GM18870 (cell line): ENCODE measurements around the gene SLC4A2.

ENCODE experiments used
- ATAC-seq: cut with Tn5 transposase; IDR thresholded peaks from one replicate; pipeline ENCODE4 v1.9.1; 2021; ENCODE audit warnings: moderate library complexity; ENCODE audit not compliant: unreplicated experiment

The SLC4A2 gene

DNA sequence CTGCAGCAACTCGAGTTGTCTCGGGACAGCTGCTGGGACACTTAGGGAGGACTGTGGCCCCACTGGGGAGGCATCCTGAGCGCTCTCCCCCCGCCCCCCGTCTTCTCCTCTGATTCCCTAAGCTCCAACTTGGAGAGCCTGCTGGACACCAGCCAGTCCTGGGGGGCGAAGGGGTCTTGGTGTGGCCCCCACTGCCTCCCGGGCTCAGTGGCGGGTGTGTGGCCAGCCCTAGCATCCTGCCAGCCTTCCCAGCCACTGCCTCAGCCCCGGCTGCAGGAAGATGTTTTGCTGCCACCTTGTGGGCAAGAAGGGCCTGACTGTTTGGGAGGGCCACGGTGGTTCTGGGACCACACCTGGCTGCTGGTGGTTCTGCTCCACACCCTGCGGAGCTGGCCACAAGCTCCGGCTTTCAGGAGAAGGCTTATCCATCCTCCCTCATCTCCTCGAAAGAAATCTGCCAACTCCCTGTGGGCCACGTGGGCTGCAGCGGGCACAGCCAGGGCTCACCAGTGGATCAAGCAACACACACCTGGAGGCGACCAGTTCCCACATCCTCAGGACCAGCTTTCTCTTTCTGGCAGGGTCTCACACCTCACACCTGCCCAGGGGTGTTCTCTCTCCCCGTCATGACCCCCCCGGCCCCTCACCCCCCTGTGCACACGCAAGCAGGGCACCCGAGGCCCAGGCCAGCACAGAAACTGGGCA is 51.7 kb downstream of the SLC4A2 start:
- ATAC-seq: no peak

DNA sequence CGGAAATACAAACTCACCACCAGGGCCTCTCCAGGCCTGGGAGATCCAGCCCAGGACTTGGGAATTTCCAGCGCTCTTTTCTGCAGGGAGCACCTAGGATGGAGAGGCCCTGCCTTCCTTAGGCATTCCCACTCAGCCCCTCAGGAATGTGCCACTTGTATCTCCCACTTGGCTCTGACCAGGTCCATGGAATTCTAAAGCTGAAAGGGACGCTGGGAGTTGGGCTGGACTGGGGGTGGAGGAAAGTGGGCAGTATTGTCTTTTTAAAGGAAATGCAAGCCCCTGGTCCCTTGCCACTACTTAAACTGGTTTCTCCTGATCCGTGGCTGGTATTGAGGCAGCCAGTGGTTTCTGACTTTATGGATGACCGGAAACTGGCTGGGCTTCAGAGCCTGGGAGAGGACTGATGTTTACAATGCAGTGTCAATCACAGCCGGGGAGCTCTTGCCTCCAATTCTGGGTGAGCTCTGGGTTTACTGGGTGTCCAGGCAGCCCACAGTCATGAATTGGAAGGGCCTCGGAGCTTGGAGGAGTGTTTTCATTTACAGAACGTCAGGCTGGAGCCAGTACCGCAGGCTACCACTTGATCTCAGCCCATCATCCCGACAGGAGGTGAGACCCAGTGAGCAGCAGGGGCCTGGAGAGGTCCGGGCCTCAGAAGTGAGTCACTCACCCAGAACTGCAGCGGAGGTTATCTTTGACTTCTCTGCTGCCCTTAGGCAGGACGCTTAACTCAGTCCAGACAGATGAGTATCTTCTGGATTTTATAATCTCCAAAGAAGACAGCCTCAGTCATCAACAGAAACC is 54.2 kb downstream of the SLC4A2 start:
- no peak for ATAC-seq

DNA sequence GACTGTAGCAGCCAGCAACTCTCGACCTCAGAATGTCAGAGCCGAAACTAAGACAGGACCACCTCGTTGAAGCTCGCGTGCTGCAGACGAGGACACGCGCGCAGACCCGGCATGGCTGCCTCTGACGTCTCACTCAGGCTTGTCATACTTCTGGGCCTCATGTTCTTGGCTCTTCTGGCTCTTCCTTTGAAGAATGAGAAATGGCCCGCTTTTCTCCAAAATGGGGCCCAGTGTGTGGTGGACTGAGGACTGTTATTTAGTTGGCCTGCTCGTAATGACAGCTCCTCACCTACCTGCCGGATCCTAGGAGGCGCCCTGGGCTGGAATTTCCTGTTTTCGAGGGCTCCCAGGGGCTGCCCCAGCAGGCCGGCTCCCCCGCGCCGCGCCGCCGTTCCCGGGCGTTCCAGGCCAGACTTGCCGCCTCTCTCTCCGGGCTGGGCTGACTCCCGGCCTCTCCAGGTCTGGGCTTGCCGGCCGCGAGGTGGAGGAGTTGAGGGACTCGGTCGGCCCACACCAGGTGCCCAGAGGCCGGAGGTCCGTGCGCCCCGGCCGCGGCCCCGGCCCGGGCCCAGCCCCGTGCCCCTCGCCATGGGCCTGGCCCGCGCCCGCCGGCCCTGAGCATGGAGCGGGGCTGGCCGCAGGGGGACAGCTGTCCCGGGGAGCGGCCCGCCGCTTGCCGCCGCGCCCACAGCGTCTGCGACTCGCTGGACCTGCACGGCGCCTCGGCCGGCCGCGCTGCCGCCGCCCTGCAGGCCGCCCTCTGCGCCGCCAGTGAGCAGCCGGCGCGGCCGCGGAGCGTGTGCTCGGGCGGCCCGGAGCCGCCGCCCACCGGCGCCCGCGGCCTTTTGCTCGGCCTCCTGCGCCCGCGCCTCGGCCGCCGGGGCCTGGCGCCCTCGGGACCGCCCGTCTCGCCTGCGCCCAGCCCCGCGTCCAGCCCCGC is 55.0 kb downstream of the SLC4A2 start:
- ATAC-seq: no peak

DNA sequence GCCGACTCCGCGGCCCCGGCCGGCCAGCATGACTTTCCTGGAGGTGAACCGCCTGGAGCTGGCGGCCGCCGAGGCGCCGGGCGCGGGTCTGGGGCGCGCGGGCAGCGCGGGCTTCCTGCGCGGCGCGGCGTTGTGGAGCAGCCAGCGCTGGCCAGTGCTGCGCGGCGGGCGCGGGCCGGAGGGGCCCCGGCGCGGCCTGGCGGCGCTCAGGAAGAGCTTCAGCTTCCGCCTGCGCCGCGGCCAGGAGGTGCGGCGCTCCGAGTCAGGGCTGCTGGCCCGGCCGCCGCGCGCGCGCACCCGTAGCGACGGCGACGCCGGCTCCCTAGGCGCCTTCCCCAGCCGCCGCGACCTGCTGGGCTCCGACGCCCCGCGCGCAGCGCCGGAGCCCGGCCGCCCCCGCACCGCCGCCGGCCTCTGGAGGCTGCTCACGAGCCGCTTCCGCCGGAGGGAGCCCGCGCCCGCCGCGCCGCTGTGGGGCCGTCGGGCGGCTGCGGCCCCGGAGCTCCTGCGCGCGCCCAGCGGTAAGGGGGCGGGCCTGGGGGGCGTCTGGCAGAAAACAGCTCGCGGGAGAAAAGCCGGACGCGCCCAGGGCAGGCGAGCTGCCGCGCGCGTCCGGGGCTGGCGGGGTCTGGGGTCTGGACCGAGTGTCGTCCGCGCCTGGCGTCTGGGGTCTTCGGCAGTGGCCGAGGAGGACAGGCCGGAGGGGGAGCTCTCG is 55.9 kb downstream of the SLC4A2 start:
- ATAC-seq: no peak

DNA sequence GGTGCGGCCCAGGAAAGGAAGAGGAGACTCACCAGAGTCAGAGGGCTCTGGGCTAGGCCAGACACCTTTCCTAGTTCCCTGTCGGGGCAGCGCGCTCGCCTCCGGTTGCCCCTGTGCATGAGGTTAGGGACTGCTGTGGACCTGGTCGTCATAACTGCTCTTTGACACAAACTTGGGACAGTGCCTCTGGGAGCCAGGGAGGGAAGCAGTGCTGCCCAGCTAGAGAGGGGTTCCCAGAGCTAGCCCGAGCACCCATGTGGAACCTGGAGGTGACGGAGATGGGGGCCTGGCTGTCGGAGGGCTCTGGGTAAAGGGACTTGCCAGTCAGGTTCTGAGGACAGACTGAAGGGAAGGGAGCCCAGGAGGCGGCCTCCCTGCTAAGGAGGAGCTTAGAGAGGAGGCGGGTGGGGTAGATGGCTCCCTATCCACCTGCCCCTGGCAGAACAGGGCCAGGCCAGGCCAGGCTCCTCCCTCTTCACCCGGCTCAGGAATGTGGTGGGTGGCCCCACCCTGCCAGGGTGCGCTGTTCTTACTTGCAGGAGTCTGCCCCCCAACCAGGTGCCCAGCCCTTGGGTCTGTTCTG is 56.5 kb downstream of the SLC4A2 start:
- ATAC-seq: no peak

DNA sequence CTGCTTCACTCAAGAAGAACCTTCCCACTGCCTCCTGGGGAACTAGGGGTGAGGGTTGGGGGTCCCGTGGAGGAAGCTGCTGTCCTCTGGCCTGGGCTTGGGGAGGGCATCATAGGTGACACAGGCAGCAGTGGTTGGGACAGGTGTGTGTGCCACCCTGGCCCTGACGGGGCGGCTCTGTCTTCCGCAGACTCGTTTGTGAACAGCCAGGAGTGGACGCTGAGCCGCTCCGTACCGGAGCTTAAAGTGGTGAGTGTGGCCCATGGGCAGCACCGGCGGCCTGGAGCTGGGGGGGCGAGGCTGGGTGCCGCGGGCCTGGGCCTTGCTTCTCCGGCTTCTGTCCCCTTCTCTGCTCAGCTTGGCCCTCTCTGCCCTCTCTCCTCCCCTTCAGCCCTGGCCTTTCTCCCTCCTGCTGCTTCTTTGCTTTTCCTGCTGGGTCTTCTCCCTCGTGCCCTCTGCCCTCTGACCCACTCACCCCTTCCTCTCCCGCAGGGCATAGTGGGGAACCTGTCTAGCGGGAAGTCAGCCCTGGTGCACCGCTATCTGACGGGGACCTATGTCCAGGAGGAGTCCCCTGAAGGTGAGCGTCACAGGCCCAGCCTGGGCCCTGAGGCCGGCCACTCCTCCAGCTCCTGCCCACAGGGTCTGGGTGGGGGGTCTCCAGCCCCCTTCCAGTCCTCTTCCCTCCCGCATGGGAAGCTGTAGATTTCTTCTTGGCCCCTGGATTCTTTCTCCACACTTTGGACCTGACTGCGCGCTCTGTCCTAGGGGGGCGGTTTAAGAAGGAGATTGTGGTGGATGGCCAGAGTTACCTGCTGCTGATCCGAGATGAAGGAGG is 57.4 kb downstream of the SLC4A2 start:
- ATAC-seq: no peak

DNA sequence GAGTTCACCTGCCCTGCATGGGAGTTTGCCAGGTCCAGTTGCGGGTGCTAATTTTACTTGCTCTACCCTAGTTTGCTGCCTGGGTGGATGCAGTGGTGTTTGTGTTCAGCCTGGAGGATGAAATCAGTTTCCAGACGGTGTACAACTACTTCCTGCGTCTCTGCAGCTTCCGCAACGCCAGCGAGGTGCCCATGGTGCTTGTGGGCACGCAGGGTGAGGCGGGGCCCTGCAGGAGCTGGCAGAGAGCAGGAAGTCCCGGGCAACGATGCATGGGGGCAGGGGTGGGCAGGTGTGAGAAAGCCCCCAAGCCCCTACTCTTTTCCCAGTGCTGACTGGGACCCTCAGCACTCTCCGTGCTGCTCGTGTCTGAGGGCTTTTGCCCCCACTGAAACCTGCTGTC is 58.2 kb downstream of the SLC4A2 start:
- no peak for ATAC-seq

DNA sequence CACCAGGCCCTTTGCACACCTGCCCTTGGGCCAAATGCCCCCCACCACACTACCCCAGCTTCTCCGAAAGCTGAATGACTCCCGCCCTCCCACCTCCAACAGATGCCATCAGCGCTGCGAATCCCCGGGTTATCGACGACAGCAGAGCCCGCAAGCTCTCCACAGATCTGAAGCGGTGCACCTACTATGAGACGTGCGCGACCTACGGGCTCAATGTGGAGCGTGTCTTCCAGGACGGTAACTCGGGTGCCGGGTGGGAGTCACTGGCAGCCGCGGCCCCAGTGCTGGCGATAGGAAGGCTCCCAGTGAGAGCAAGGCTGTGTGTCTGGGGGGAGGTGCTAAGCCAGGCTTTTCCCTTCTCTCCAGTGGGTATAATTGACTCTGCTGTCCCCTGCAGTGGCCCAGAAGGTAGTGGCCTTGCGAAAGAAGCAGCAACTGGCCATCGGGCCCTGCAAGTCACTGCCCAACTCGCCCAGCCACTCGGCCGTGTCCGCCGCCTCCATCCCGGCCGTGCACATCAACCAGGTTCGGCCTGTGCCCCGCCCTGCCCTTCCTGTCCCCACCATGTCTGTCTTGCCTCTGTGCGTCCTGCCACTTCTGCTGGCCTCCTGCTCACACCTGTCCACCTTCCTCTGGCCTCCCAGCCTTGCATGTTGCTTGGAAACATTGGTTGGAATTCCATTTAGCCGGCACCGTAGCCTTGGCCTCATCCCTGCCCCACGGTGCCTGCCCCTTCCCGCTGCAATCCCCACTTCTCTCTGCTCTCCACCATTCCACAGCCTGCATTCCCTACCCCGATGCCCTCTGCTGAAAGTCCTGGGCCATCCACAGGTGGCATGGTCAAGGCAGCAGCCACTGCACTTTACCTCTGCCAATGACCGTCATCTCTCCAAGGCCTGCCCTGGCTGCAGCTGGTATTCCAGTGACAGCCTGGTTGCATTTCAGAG is 59.0 kb downstream of the SLC4A2 start:
- ATAC-seq: no peak

DNA sequence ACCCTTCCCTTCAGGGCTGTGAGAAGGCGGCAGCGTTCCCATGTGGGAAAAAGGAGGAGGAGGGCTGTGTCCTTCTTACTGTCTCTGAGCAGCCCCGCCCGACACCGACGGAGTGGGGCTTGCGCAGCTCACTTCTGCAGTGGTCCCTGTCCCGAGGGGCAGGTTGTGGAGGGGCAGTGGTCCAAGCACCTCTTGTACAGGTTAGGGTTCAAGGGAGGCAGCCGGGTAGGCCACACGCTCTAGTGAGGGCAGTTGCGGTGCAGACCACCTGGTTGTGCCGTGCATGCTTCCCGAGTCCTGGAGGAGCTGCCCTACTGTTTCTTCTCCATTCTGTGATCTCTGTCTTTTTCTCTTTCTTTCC is 59.6 kb downstream of the SLC4A2 start:
- ATAC-seq: no peak

DNA sequence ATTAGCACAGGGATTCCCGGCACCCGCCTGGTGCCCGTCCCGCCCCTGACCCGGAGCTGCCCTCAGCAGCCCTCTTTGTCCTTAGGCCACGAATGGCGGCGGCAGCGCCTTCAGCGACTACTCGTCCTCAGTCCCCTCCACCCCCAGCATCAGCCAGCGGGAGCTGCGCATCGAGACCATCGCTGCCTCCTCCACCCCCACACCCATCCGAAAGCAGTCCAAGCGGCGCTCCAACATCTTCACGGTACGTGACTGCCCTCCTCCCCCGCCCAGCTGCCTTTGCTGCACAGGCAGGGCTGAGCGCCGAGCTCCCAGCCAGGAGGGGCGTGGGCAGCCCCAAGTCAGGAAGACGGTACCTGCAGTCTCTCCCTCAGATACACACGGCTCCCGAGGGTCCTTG is 60.5 kb downstream of the SLC4A2 start:
- ATAC-seq: no peak

DNA sequence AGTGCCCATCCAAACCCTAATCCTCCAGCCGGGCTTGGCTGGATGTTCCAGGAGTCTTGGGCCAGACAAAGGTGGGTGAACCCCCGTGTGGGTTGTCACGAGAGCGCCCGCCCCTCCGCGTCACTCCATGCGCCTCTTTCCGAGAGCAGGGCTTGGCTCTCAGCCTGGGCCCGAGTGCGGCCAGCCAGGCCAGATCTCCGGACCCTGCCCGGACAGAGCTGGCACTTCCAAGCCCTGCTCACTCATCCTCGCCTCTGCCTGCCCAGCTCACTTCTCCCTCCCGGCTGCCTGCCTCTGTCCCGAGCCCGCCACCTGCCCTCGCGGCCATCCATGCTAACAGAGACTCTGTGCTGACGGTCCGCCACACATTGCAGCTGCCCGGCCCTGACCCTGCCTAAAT is 61.5 kb downstream of the SLC4A2 start:
- ATAC-seq: no peak

DNA sequence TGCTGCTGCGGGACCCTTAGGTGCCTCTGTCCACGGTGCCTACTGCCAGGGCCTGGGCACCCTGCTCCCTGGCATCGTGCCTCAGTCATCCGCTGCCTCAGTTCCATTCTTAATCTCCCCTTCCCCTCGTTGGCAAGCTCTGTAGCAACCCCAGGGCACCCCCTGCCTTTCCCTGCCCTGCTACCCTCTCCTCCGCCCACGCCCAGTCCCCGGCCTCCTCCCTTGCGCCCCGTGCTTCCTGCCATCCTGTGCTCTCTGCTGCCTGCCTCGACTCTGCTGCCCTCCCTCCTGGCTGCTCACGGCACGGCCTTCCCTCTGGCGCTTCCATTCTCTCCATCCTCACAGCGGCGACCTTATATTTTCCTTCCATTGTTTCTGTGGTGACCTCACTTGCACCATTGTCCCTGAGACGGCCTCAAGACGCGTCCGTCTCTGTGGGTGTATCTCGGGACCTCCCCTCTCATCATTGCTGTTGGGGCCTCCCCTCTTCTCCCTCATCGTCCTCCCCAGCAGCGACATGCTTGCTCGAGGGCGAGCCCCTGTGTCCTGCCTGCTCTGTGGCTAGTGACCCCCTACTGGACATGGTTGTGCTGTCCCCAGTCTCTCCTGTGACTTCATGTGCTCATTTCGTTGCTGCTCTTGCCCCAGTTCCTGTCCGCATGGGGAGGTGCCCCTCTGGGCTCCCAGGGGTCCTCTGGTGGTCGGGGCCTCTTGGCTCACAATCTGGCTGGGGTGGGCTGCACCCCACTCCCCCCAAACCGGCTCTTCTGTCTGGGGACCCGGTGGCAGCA is 62.2 kb downstream of the SLC4A2 start:
- no peak for ATAC-seq

DNA sequence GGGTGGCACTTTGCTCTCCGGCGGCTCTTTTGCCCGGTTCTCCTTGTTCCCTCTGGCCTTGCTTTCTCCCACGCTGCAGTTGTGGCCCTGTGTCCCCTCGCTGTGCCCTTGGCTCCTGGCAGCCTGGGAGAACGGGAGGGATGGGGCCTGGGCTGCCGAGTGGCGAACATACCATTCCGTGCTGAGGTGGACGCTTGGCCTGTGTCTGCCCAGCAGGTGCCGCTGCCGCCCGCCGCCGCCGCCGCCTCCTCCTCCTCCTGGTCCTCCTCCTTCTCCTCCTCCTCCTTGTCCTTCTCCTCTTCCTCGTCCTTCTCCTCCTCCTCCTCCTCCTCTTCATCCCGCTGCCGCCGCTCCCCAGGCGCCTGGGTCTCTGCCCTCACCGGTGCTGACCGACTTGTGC is 62.9 kb downstream of the SLC4A2 start:
- ATAC-seq: no peak

DNA sequence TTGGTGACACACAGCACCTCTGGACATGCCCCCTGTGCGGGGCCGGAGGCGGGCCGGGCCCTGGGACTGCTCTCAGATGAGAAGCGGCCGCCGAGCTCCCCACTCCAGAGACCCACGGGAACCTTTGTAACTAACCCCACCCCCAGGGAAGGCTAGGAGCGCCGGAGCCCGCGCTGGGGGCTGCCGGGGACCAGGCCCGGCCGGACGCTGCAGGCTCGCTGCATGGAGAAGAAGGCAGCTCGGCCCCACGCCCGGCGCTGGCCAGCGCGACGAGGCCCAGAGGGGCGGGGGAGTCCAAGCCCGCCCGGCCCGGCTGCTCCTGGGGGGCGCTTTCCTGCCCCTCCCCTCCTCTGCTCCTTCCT is 63.4 kb downstream of the SLC4A2 start:
- no peak for ATAC-seq

DNA sequence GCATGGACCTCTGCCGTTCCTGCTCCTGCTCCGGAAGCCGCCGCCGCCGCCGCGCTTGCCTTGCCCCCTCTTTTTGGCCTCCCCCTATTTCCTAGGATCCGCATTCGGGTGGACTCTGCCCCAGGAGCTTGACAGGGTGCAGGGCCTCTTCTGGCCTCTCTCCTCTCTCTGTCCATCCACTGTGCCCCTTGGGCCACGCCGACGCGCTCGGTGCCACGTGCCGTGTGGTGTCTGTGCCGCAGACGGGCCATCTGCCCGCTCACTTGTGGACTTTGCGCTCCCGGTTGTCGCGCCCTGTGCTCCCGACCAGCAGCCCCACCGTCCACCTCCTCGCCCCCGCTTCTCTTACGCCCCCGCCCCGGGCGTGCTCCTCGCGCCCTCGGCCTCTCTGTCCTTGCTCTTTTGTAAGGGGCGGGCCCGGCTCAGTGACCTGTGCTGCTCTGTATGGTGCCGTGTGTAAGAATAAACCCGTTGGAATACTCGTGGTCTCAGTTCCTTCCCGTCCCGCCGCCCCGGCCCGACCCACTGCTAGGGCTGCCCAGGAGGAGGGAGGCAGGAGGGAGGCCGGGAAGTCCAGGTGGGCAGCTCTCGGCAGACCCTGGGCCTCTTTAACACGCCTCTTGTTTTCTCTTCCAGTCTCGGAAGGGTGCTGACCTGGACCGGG is 63.9 kb downstream of the SLC4A2 start:
- no peak for ATAC-seq

DNA sequence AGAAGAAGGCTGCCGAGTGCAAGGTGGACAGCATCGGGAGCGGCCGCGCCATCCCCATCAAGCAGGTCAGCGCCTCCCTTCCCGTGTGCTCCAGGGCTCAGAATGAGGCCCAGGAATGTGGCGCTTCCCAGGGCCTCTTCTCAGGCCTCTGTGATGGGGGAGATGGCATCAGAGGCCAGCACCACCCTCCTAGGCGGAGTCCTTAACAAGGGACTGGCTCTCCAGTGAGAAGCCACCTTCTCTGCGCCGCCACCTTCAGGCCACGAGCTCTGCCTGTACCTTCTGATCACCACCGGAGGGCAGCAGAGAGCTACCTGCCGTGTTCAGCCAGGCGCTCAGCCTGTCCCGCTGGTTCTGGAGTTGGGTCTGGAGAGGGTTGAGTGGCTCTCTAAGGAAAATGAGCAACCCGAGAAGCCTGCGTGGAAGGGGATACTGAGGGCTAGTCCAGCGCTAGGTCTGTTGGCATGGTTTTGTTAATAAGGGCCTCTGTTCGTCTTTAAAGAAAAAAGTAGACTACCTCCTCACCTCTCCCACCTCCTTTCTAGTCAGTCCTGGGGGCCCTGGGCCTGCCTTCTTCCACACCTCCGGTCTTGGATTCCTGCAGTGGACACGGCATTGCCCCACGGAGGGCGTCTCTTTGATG is 64.6 kb downstream of the SLC4A2 start:
- no peak for ATAC-seq

DNA sequence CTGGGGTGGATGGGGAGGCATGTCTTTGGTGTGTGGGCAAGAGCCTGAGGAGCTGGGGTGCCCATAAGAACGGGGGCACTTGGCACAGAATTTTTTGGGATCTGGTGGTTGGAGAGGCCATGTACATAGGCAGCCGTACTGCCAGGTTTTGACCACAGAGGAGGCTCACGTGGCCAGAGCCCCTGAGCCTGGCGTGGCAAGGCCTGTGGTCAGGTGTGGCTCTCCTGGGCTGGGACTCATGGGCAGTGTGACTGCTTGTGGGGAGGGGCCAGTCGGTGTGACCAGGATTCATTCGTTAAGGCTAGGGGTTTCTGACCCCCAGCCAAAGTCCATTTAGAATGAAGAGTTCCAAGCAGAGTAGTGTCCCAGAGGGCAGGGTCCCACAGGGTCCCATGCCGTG is 65.1 kb downstream of the SLC4A2 start:
- no peak for ATAC-seq
